Epidermal melanocyte (primary cell): ENCODE data around the gene APBA3.
A peak's percentile ranks its signal among the peaks of the same experiment; 100 is the strongest.
"Not testable (repeated sequence)": the region's sequence is repeated elsewhere in the genome, so short reads cannot be mapped to it uniquely, and the experiment has no call there.

ENCODE experiments used
- DNase-seq: peaks from one replicate; pipeline ENCODE4 v3.0.0; 2011; ENCODE audit warnings: low spot score; ENCODE audit not compliant: insufficient read length

The APBA3 gene

GRCh38 chr19:3771000-3771905, 9.8 kb upstream of the APBA3 start:
- no peak for DNase-seq

- DNase-seq = no peak
Measured at GRCh38 chr19:3770136-3770999, 8.9 kb upstream of the APBA3 start.

GRCh38 chr19:3769494-3769893, 8.0 kb upstream of the APBA3 start:
- DNase-seq = no peak

GRCh38 chr19:3768748-3769099, 7.2 kb upstream of the APBA3 start:
- DNase-seq = no peak

GRCh38 chr19:3768015-3768747, 6.7 kb upstream of the APBA3 start:
- DNase-seq = no peak

GRCh38 chr19:3767050-3767449, 5.6 kb upstream of the APBA3 start:
- no peak for DNase-seq

- no peak for DNase-seq
Measured at GRCh38 chr19:3766520-3766919, 5.0 kb upstream of the APBA3 start.

- not testable (repeated sequence) for DNase-seq
Measured at GRCh38 chr19:3765757-3766156, 4.3 kb upstream of the APBA3 start.

GRCh38 chr19:3765121-3765520, 3.6 kb upstream of the APBA3 start:
- DNase-seq = no peak

GRCh38 chr19:3762501-3763459, 1.3 kb upstream of the APBA3 start, which contains the start of gene MRPL54:
MRPL54 (plus strand) TSS chr19:3762682; CDS start chr19:3762701, 19 bp downstream.
- peak; percentile 98 for DNase-seq

- no peak for DNase-seq
Measured at GRCh38 chr19:3762130-3762473, 610 bp upstream of the APBA3 start.

- DNase-seq = no peak
Measured at GRCh38 chr19:3760871-3761361, 576 bp downstream of the APBA3 start.

GRCh38 chr19:3759482-3760254, 1.8 kb downstream of the APBA3 start:
- no peak for DNase-seq

GRCh38 chr19:3758297-3758696, 3.2 kb downstream of the APBA3 start:
- DNase-seq = not testable (repeated sequence)

GRCh38 chr19:3757705-3758104, 3.8 kb downstream of the APBA3 start:
- DNase-seq = not testable (repeated sequence)

- DNase-seq = no peak
Measured at GRCh38 chr19:3753631-3754410, 7.7 kb downstream of the APBA3 start.

- no peak for DNase-seq
Measured at GRCh38 chr19:3752492-3752891, 9.0 kb downstream of the APBA3 start.

- DNase-seq = no peak
Measured at GRCh38 chr19:3751236-3751635, 10.3 kb downstream of the APBA3 start.

- no peak for DNase-seq
Measured at GRCh38 chr19:3750211-3750610, 11.3 kb downstream of the APBA3 start.
